HG03439 (cell line): ENCODE measurements around the gene RALGAPA2.

Experiments used
- ATAC-seq: cut with Tn5 transposase; IDR thresholded peaks from one replicate; pipeline ENCODE4 v1.9.1; 2021; ENCODE audit warnings: mild to moderate bottlenecking, moderate library complexity; ENCODE audit not compliant: unreplicated experiment

Gene RALGAPA2

DNA sequence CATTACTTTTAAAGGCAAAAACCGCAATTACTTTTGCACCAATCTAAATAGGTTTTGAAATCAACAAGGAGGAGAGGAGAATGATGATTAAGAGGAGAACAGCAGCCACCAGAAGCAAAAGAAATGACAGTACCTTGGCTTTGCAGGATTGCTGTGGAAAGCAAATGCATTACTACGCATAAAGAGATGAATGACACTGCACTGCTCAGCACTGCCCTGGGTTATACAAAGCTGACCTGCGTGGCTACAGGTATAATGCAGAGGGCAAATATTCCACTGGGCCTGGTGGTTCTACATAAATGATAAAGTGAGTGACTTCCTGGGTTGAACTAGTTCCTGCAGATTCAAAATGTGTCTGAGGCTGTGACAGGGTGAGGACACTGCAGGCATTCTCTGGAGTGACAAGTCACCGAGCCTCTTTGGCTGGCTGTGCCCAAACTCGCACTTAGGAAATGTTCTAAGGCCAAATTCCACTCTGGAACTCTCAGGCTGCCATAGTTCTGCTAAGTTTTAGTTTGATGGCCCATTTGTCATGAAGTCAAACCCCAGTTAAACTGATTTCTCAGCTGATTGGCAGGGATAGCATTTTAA lies 265.9 kb downstream of the RALGAPA2 start:
- ATAC-seq = no peak

GRCh38 chr20:20446001-20446400 lies 266.4 kb downstream of the RALGAPA2 start:
- no peak for ATAC-seq

GRCh38 chr20:20443504-20443903 lies 268.9 kb downstream of the RALGAPA2 start:
- no peak for ATAC-seq

- ATAC-seq = no peak
These were observed 270.0 kb downstream of the RALGAPA2 start for GRCh38 chr20:20442466-20442865.

DNA sequence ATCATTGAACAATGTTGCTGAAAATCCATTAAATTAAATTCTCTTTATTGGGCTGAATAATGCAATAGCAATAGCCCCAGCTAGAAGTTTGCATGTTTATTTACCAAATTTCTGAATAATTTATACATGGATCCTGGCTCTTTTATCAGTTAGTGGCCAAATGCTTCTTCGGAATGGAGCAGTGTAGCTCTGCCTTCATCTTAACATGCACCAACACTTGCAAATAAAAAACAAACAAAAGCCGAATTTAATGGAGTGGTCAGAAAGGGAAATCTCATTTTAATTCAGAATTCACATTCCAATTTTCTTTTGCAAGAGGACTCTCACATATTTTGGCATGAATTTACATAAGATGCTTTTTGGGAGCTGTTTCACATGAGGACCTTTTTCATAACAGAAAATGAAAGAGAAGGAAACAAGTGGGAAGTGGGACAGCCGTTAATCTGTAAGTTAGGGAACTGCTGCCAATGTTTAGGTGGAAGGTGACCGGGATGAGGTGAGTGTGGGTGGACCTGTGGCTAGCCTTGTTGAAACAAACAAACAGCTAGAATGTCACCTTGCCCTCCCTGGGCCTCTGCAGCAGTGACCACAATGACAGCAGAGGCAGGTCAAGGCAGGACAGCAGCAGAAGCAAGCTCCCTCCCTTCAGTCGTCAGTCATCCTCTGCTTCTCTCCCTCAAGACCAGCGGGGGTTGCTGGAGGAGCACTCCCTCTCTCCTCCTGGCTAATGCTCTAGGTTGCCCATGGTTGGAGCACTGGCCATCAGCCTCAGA lies 271.4 kb downstream of the RALGAPA2 start:
- ATAC-seq = no peak

DNA sequence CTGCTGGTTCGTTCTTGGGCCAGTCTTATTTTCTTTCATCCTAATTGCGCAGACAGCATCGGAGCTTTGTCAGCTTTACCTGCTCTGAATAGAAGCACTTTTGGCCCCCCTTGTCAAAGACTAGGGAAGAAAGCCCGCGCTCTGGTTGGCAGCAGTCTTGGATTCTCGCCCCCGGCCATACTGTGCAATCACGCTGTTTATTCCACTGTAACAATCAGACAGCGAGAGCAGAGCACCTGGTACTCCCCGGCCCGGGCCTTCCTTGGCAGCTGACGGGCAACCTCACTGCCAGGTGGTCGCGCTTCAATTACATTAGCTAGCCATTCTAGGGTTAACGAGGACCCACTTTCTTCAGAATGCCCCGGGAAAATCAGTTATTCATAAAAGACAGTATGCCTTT lies 272.0 kb downstream of the RALGAPA2 start:
- ATAC-seq = no peak

GRCh38 chr20:20439602-20440190 lies 272.7 kb downstream of the RALGAPA2 start:
- no peak for ATAC-seq

GRCh38 chr20:20437314-20437713 lies 275.1 kb downstream of the RALGAPA2 start:
- no peak for ATAC-seq

DNA sequence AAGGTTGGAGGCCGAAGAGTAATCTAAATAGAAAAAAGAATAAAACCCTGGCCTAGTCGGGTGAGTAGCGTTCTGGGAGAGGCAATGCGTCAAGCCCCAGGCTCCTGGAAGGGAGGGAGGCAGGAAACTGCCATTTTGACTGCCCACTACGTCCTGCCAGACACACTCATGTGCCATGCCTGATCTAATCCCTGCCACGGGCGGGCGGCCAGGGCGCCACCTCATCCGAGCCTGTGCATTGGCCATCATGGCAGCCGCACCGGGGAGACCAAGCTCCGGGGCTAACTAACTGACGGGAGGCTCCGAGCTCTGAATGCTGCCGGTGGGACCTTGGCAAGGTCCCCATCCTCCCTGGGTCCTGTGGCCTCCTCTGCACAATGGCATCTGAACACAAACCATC lies 275.8 kb downstream of the RALGAPA2 start:
- ATAC-seq = no peak

- no peak for ATAC-seq
These were observed 277.0 kb downstream of the RALGAPA2 start for GRCh38 chr20:20435453-20435852.

GRCh38 chr20:20432618-20433286 lies 279.7 kb downstream of the RALGAPA2 start:
- ATAC-seq = no peak

- ATAC-seq = no peak
These were observed 282.4 kb downstream of the RALGAPA2 start for GRCh38 chr20:20430066-20430465.

GRCh38 chr20:20428067-20428466 lies 284.4 kb downstream of the RALGAPA2 start:
- no peak for ATAC-seq

- ATAC-seq = no peak
These were observed 285.1 kb downstream of the RALGAPA2 start for GRCh38 chr20:20427227-20427864.

GRCh38 chr20:20426655-20426907 lies 285.9 kb downstream of the RALGAPA2 start:
- ATAC-seq = no peak

- ATAC-seq = no peak
These were observed 286.4 kb downstream of the RALGAPA2 start for GRCh38 chr20:20425823-20426654.

- ATAC-seq = no peak
These were observed 289.3 kb downstream of the RALGAPA2 start for GRCh38 chr20:20423117-20423516.

DNA sequence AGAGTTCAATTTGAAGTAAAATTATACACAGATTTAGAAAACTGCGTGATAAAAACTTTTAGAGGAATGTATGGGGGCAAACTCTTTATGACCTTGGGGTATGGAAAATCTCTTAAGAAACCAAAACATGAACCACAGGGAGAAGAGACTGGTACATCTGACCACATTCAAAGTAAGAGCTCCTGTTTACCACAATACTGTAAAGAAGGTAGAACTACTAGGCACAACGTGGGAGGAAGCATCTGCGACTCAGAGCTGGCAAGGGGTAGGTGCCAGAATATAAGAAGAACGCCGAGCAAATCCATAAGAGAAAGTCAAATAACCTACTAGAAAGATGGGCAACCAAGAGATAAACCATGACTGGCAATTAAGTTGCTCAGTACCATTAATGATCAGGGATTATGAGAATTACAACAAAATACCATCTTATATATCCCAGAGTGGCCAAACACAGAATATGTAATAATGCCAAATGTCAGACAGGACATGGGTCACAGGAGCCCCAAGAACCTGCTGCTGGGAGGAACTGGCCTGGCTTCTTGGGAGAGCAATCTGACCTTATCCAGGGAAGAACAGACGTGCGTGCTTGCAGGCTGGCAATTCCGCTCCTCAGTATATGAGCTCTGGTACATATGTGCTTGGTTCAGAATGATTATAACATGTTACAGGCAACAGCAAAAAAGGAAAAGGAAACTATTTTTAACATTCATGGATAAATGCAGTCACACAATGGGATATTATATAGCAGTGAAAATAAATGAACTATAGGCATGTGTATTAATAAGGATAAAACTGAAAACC lies 294.4 kb downstream of the RALGAPA2 start:
- no peak for ATAC-seq

DNA sequence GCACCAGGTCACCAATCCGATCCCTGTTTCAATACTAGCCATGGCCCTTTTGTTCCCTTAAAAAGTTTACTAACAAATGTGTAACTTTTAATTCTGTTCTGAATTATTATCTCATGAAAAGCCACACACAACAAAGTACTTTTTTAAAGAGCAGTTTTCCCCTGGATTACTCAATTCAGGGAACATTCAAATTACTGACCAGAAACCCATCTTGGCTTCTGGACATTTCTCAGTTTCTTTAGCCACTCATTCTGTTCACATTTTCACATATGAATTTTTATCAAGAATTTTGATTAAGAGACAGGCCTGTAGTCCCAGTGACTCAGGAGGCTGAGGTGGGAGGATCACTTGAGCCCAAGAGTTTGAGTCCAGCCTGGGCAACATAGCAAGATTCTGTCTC lies 297.1 kb downstream of the RALGAPA2 start:
- ATAC-seq = no peak
